ENCODE measurements around the gene IL22RA2.
"Not testable (repeated sequence)": the region's sequence is repeated elsewhere in the genome, so short reads cannot be mapped to it uniquely, and the experiment has no call there.

IL22RA2 gene

GRCh38 chr6:137173501-137173900 lies at the start of gene IL22RA2:
Gene IL22RA2, minus strand, starts transcription at chr6:137173644. Its CDS starts 11,895 bp downstream, at chr6:137161749.
- no peak for DNase-seq

GRCh38 chr6:137222381-137222780 lies 48.9 kb upstream of the IL22RA2 start:
- DNase-seq, result no peak

- no peak for DNase-seq
Observed at GRCh38 chr6:137219664-137220252, 46.3 kb upstream of the IL22RA2 start.

GRCh38 chr6:137218917-137219663 lies 45.6 kb upstream of the IL22RA2 start, which contains the start of gene IFNGR1:
Gene IFNGR1, minus strand, starts transcription at chr6:137219385. Its CDS starts 58 bp downstream, at chr6:137219327.
- peak; percentile 97 for DNase-seq

GRCh38 chr6:137218473-137218916 lies 45.1 kb upstream of the IL22RA2 start:
- DNase-seq, result peak; percentile 69

GRCh38 chr6:137217801-137218472 lies 44.5 kb upstream of the IL22RA2 start:
- DNase-seq, result peak; percentile 41

GRCh38 chr6:137216875-137217553 lies 43.6 kb upstream of the IL22RA2 start:
- peak; percentile 29 for DNase-seq

- DNase-seq, result no peak
Observed at GRCh38 chr6:137216106-137216505, 42.7 kb upstream of the IL22RA2 start.

- not testable (repeated sequence) for DNase-seq
Observed at GRCh38 chr6:137215630-137216029, 42.2 kb upstream of the IL22RA2 start.

GRCh38 chr6:137214931-137215330 lies 41.5 kb upstream of the IL22RA2 start:
- no peak for DNase-seq

GRCh38 chr6:137213813-137214212 lies 40.4 kb upstream of the IL22RA2 start:
- no peak for DNase-seq

- DNase-seq, result no peak
Observed at GRCh38 chr6:137213331-137213740, 39.9 kb upstream of the IL22RA2 start.

GRCh38 chr6:137211910-137212309 lies 38.5 kb upstream of the IL22RA2 start:
- DNase-seq, result no peak

GRCh38 chr6:137210903-137211302 lies 37.5 kb upstream of the IL22RA2 start:
- no peak for DNase-seq

- no peak for DNase-seq
Observed at GRCh38 chr6:137208279-137208678, 34.8 kb upstream of the IL22RA2 start.

GRCh38 chr6:137207457-137207856 lies 34.0 kb upstream of the IL22RA2 start:
- DNase-seq, result not testable (repeated sequence)

- DNase-seq, result no peak
Observed at GRCh38 chr6:137206577-137206976, 33.1 kb upstream of the IL22RA2 start.

GRCh38 chr6:137203256-137203655 lies 29.8 kb upstream of the IL22RA2 start:
- no peak for DNase-seq

- peak; percentile 12 for DNase-seq
Observed at GRCh38 chr6:137202078-137202477, 28.6 kb upstream of the IL22RA2 start.

- DNase-seq, result no peak
Observed at GRCh38 chr6:137201006-137201405, 27.6 kb upstream of the IL22RA2 start.

- no peak for DNase-seq
Observed at GRCh38 chr6:137200288-137200687, 26.8 kb upstream of the IL22RA2 start.

- no peak for DNase-seq
Observed at GRCh38 chr6:137197684-137198645, 24.5 kb upstream of the IL22RA2 start.
